ENCODE results near the gene PAXIP1.

DNA sequence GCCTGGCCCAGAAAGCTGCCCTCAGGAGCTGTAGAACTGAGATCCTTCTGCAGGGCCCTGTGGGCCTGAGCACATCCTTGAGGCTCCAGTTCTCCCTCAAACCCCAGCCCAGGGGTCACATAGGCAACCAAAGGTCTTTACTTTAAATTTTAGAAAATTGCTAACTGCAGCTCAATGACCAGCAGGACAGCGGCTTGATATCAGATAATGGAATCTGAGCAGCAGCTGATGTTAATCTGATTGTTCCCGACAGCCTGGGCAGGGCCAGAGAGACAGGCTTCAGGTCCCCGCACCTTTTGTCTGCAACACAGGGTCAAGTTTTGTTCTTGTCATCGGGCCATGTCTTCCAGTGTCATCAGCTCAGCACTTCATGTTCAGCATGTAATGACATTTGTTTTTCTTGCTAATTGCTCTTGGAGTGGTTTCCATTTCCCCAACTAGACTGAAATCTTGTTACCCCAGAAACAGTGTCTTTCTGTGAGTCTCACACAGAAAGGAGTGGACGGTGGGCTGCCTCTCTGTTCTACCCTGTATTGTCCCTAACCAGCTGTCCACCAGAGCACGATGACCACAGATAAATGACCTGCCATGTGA is 91.0 kb downstream of the PAXIP1 start:
- no peak for TF ChIP-seq EZH2 (IDR thresholded peaks at IDR 0.05; ENCODE audit: low read depth, unreplicated experiment)
- no peak for TF ChIP-seq NANOG (IDR thresholded peaks at IDR 0.05; ENCODE audit: borderline replicate concordance)
- TF ChIP-seq, protein P1, sequence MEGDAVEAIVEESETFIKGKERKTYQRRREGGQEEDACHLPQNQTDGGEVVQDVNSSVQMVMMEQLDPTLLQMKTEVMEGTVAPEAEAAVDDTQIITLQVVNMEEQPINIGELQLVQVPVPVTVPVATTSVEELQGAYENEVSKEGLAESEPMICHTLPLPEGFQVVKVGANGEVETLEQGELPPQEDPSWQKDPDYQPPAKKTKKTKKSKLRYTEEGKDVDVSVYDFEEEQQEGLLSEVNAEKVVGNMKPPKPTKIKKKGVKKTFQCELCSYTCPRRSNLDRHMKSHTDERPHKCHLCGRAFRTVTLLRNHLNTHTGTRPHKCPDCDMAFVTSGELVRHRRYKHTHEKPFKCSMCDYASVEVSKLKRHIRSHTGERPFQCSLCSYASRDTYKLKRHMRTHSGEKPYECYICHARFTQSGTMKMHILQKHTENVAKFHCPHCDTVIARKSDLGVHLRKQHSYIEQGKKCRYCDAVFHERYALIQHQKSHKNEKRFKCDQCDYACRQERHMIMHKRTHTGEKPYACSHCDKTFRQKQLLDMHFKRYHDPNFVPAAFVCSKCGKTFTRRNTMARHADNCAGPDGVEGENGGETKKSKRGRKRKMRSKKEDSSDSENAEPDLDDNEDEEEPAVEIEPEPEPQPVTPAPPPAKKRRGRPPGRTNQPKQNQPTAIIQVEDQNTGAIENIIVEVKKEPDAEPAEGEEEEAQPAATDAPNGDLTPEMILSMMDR (conservative IDR thresholded peaks at IDR 0.05; ENCODE audit: low read depth in 2 of 2), result no peak
- no peak for TF ChIP-seq EZH2phosphoT487 (IDR thresholded peaks at IDR 0.05; ENCODE audit: unreplicated experiment)

All from GM23338 (cell line).